K562 (cell line): ENCODE results near the gene SHISA2. TPM values are rescaled to one million over a fixed set of nuclear protein-coding genes. Genes with fewer than 3 reads are reported as not detected.

ENCODE experiments used
- ATAC-seq: fragments of 200-7000 bp; cut with Tn5 transposase; 3 replicates; pipeline ENCODE4 v1.9.1; 2020; ENCODE audit warnings: moderate library complexity
- BruUV-seq: library from RNA; stranded (reverse); fragments of 400-500 nt; replicated peaks from 2 replicates; lab custom pipeline; 2021; lab: Mats Ljungman, UMichigan
- CTCF ChIA-PET: fragments of 300-600 bp; formaldehyde crosslinking; extraction: SDS; loops from one replicate; lab custom pipeline; 2021; ENCODE audit warnings: low intra/inter-chr PET ratio; lab: Yijun Ruan, JAX
- POLR2A ChIA-PET: fragments of 300-600, 350-650 bp; sonication (Branson Sonifier 250); formaldehyde crosslinking; extraction: SDS; loops from one replicate; lab custom pipeline; 2021; ENCODE audit warnings: antibody characterized with exemption, inconsistent platforms; lab: Yijun Ruan, JAX
- DNase-seq, 4 experiments: peaks; one replicate each; pipeline versions ENCODE4 v3.0.0 to v3.0.0-alpha.2; 2011 to 2018; ENCODE audit warnings: low spot score in 3 of 4, mixed read lengths in 3 of 4; ENCODE audit errors: extremely low read depth in 1 of 4
- FAIRE-seq: peaks from 2 replicates; lab custom pipeline; 2011; peaks lifted over from hg19 to GRCh38; lab: Jason Lieb, UNC
- H2AFZ ChIP-seq: 2 replicates; pipeline ENCODE4 v1.6.0; 2011; ENCODE audit warnings: low read depth, low read length, control low read depth, inconsistent platforms
- H3K27ac ChIP-seq: fragments of 200-600 bp; 3 replicates; pipeline ENCODE4 v1.8.0; 2011; ENCODE audit warnings: low read depth, mild to moderate bottlenecking, control low read depth, inconsistent platforms, low read length, moderate library complexity, mixed read lengths; ENCODE audit errors: extremely low read depth
- H3K27me3 ChIP-seq, 2 experiments: fragments of 300-600 bp in 1 of 2; 2 replicates in 1 of 2; 3 replicates in 1 of 2; pipeline versions ENCODE4 v1.6.0 to v1.8.0; 2011; ENCODE audit warnings: inconsistent platforms in 2 of 2, low read length in 2 of 2, mild to moderate bottlenecking in 1 of 2, mixed read lengths in 1 of 2, moderate library complexity in 1 of 2; ENCODE audit not compliant: control insufficient read depth in 2 of 2, insufficient read depth in 2 of 2
- H3K36me3 ChIP-seq: fragments of 300-600 bp; 3 replicates; pipeline ENCODE4 v1.8.0; 2011; ENCODE audit warnings: mild to moderate bottlenecking, low read length, inconsistent platforms; ENCODE audit not compliant: control insufficient read depth, insufficient read depth
- H3K4me1 ChIP-seq, 2 experiments: fragments of 200-600 bp in 1 of 2; replicated peaks in 1 of 2; 2 replicates in 1 of 2; 3 replicates in 1 of 2; pipeline versions ENCODE4 v1.5.1 to v1.8.0; 2011; ENCODE audit warnings: inconsistent platforms in 2 of 2, low read length in 2 of 2, mild to moderate bottlenecking in 1 of 2, mixed read lengths in 1 of 2, moderate library complexity in 1 of 2; ENCODE audit not compliant: control insufficient read depth in 2 of 2, insufficient read depth in 2 of 2
- H3K4me2 ChIP-seq: 2 replicates; pipeline ENCODE4 v1.6.1; 2011; ENCODE audit warnings: low read length, control low read depth, inconsistent platforms, mixed read lengths; ENCODE audit not compliant: insufficient read depth
- H3K4me3 ChIP-seq: fragments of 200-600 bp; sonication (generic), shearing (Covaris generic); 2 replicates; pipeline ENCODE4 v1.5.1; 2016; ENCODE audit warnings: control low read depth, inconsistent platforms
- H3K79me2 ChIP-seq: fragments of 200-600 bp; 3 replicates; pipeline ENCODE4 v1.8.0; 2011; ENCODE audit warnings: low read length, inconsistent platforms; ENCODE audit not compliant: control insufficient read depth, insufficient read depth
- H3K9ac ChIP-seq, 2 experiments: 2 replicates each; pipeline versions ENCODE4 v1.6.0 to v1.6.1; 2011; ENCODE audit warnings: low read depth in 2 of 2, low read length in 2 of 2, control low read depth in 1 of 2, inconsistent platforms in 1 of 2, mild to moderate bottlenecking in 1 of 2, mixed read lengths in 1 of 2; ENCODE audit not compliant: insufficient read depth in 1 of 2
- H3K9me1 ChIP-seq: one replicate; pipeline ENCODE4 v1.6.0; 2011; ENCODE audit warnings: inconsistent platforms, mild to moderate bottlenecking, low read length, moderate library complexity; ENCODE audit not compliant: control insufficient read depth, insufficient read depth
- H3K9me3 ChIP-seq: replicated peaks from 2 replicates; pipeline ENCODE4 v1.5.1; 2011; ENCODE audit warnings: low read depth, low read length, inconsistent platforms; ENCODE audit not compliant: control insufficient read depth, insufficient read depth
- H4K20me1 ChIP-seq: replicated peaks from 2 replicates; pipeline ENCODE4 v1.6.1; 2011; ENCODE audit warnings: low read length, inconsistent platforms, mixed read lengths; ENCODE audit not compliant: control insufficient read depth, insufficient read depth
- HDAC3 ChIP-seq: fragments of 450-650 bp; IDR thresholded peaks from 2 replicates; pipeline ENCODE4 v1.6.1; 2018; ENCODE audit warnings: borderline replicate concordance, mild to moderate bottlenecking, moderate library complexity; ENCODE audit not compliant: partially characterized antibody
- KLF16 ChIP-seq: IDR thresholded peaks from 2 replicates; pipeline ENCODE4 v1.6.1; 2016; ENCODE audit warnings: antibody characterized with exemption
- MXI1 ChIP-seq: IDR thresholded peaks from 2 replicates; pipeline ENCODE4 v1.6.1; 2011; ENCODE audit warnings: low read depth, mild to moderate bottlenecking, improper control_type of control experiment, low read length
- PPARD ChIP-seq: fragments of 250-450 bp; sonication (Bioruptor Pico); IDR thresholded peaks from 2 replicates; pipeline ENCODE4 v1.8.0; 2022; ENCODE audit warnings: inconsistent platforms, mild to moderate bottlenecking, moderate library complexity
- PTTG1 ChIP-seq: fragments of 450-650 bp; IDR thresholded peaks from 2 replicates; pipeline ENCODE4 v1.6.1; 2016; ENCODE audit warnings: low read depth, mild to moderate bottlenecking, missing genetic modification characterization, missing compliant biosample characterization
- SRF ChIP-seq, 2 experiments: fragments of 250-450, 450-650 bp in 1 of 2; sonication (Bioruptor Pico) in 1 of 2; sonication (generic) in 1 of 2; formaldehyde crosslinking; IDR thresholded peaks; 2 replicates each; pipeline versions ENCODE4 v1.5.0 to v1.5.1; 2020 to 2022; ENCODE audit warnings: mild to moderate bottlenecking in 1 of 2, missing genetic modification reagents in 1 of 2
- ZNF197 ChIP-seq: fragments of 200-800 bp; sonication (Bioruptor generic); IDR thresholded peaks from 2 replicates; pipeline ENCODE4 v1.6.1; 2016; ENCODE audit warnings: low read depth, missing genetic modification characterization, missing compliant biosample characterization
- ZNF695 ChIP-seq: fragments of 450-650 bp; formaldehyde crosslinking; IDR thresholded peaks from 2 replicates; pipeline ENCODE4 v1.4.0; 2020; ENCODE audit warnings: mild to moderate bottlenecking, moderate library complexity
- WGBS: fragments of 100-300 bp; shearing (Covaris generic); methylation state at CpG from one replicate; pipeline ENCODE4 v1.1.6; 2016; ENCODE audit warnings: low coverage, mixed read lengths; ENCODE audit not compliant: insufficient coverage; ENCODE audit errors: missing lambda C conversion rate; 5-methylcytosine and 5-hydroxymethylcytosine counted together
- in situ Hi-C: fragments of 300-500 bp; cut with MboI; formaldehyde crosslinking; loops from 4 replicates; pipeline ENCODE4 v1.15.0; 2018; ENCODE audit warnings: inconsistent platforms, mixed read lengths
- intact Hi-C: fragments of 100-400 bp; cut with micrococcal nuclease; formaldehyde crosslinking; loops from 2 replicates; pipeline ENCODE4 v1.14.2; 2022
- polyA plus RNA-seq, 8 experiments: library from polyadenylated mRNA; depleted of rRNA in 4 of 8; stranded (reverse) in 5 of 8; unstranded in 3 of 8; fragments of >200 nt; fragmentation: Nextera tagmentation in 2 of 8; fragmentation: Illumina TruSeq in 1 of 8; extraction: Ambion mirVana in 2 of 8; extraction: Trizol in 1 of 8; gene quantifications; 2 replicates each; pipeline versions ENCODE4 v1.2.1 to v1.2.3, GENCODE V29; 2011 to 2014; ENCODE audit warnings: inconsistent platforms in 1 of 8, missing spikeins in 1 of 8
- total RNA-seq, 7 experiments: library from RNA; depleted of rRNA in 6 of 7; stranded (reverse); fragments of >200 nt in 6 of 7; fragmentation: Illumina TruSeq in 2 of 7; extraction: Trizol in 2 of 7; gene quantifications; 2 replicates each; pipeline versions ENCODE4 v1.2.1 to v1.2.3, GENCODE V29; 2011 to 2021; ENCODE audit warnings: low replicate concordance in 1 of 7
- TF ChIP-seq, protein P1 (sequence below): sonication (generic); IDR thresholded peaks from 2 replicates; pipeline ENCODE4 v1.6.1; 2016
- TF ChIP-seq, protein P2 (sequence below): fragments of 450-650 bp; IDR thresholded peaks from 2 replicates; pipeline ENCODE4 v1.6.1; 2017; ENCODE audit warnings: antibody characterized with exemption, mild to moderate bottlenecking
- TF ChIP-seq, protein P3 (sequence below): fragments of 250-450 bp; sonication (Bioruptor Pico); IDR thresholded peaks from 2 replicates; pipeline ENCODE4 v1.8.0; 2021; ENCODE audit warnings: borderline replicate concordance, mild to moderate bottlenecking, moderate library complexity; ENCODE audit not compliant: poor library complexity, severe bottlenecking

The SHISA2 gene
- total and polyA plus RNA-seq, 9 of the 15 experiments (the other 6 are each of a cell fraction or from before 2014, with no cell fraction given) = not detected

DNA sequence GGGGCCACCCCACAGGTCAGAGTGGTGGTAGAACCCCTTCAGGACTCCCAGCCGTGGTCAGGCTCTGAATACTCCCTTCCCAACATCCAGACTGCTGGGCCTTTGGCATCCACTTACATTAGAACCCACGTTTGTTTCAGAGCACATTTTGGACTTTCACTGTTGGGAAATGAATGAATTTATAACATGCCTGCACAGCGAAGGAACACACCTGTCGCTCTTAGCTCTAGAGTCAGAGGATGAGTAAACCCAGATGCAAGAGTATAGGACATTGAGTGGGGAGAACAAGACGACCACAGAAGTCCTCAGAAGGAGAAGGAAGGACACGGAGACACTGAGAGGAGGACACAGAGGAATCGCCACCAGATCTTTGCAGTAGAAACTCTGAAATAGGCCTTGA lies 30.9 kb downstream of the SHISA2 start (continued):
- no peak for TF ChIP-seq PPARD (CRISPR knock-in tag)
- TF ChIP-seq, protein P1, sequence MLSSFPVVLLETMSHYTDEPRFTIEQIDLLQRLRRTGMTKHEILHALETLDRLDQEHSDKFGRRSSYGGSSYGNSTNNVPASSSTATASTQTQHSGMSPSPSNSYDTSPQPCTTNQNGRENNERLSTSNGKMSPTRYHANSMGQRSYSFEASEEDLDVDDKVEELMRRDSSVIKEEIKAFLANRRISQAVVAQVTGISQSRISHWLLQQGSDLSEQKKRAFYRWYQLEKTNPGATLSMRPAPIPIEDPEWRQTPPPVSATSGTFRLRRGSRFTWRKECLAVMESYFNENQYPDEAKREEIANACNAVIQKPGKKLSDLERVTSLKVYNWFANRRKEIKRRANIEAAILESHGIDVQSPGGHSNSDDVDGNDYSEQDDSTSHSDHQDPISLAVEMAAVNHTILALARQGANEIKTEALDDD = no peak

DNA sequence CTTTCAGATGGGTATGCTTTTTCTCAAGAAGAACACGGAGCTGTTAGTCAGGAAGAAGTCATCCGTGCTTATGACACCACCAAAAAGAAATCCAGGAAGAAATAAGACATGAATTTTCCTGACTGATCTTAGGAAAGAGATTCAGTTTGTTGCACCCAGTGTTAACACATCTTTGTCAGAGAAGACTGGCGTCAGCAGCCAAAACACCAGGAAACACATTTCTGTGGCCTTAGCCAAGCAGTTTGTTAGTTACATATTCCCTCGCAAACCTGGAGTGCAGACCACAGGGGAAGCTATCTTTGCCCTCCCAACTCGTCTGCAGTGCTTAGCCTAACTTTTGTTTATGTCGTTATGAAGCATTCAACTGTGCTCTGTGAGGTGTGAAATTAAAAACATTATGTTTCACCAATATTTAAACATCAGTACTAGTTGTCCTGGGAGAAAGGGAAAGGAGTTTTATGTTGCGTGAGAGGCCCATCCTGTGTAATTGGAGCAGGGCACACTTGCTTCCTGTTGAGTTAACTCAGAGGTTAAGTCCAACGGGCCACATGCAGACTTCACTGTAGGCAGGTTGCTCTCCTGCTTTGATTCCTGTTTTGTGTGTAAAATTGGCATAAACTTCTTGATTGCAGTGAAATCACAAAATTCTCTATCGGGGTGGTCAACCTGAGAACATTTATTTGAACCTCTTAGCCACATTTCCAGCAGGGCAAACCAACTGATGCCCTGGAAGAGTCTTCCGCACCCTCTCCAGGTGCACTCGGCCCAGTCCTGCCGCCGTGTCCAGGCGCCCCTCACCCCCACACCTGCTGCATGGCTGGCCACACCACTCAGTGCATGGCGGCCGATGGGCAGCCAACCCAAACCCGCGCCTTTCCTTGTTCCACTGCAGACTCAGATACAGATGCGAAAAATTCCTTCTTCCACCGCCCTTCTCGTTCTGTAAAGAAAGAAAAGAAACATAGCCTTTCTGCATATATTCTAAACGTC lies 31.6 kb downstream of the SHISA2 start:
- no peak overlapping the region for H2AFZ ChIP-seq
- no peaks in the 10 kb centered on the region for H3K4me1 ChIP-seq
- no peak overlapping the region for H3K27ac ChIP-seq
- ChIA-PET CTCF (no interaction called here), POLR2A (no interaction called here)
- no TSS peak for BruUV-seq
- no peaks in the 10 kb centered on the region for H4K20me1 ChIP-seq
- DNase-seq (no peak), FAIRE-seq (no peak), ATAC-seq (no peak)
- peaks cover 3 to 18% of the 10 kb centered on the region in 2 experiments for H3K27me3 ChIP-seq
- no peaks in the 10 kb centered on the region for H3K79me2 ChIP-seq
- H3K9ac ChIP-seq = no peak overlapping the region
- 3% methylated on average over 18 of the region's 22 CpGs for WGBS
- intact Hi-C loops (no loop called here), in situ Hi-C loops (no loop called here)
- TF ChIP-seq PTTG1 (tag) (no peak), HDAC3 (no peak), ZNF197 (CRISPR knock-in tag) (no peak), ZNF695 (CRISPR knock-in tag) (no peak), MXI1 (no peak), KLF16 (no peak), SRF (CRISPR knock-in tag; IDR thresholded peaks at IDR 0.05) (no peak)
- TF ChIP-seq, protein P2, sequence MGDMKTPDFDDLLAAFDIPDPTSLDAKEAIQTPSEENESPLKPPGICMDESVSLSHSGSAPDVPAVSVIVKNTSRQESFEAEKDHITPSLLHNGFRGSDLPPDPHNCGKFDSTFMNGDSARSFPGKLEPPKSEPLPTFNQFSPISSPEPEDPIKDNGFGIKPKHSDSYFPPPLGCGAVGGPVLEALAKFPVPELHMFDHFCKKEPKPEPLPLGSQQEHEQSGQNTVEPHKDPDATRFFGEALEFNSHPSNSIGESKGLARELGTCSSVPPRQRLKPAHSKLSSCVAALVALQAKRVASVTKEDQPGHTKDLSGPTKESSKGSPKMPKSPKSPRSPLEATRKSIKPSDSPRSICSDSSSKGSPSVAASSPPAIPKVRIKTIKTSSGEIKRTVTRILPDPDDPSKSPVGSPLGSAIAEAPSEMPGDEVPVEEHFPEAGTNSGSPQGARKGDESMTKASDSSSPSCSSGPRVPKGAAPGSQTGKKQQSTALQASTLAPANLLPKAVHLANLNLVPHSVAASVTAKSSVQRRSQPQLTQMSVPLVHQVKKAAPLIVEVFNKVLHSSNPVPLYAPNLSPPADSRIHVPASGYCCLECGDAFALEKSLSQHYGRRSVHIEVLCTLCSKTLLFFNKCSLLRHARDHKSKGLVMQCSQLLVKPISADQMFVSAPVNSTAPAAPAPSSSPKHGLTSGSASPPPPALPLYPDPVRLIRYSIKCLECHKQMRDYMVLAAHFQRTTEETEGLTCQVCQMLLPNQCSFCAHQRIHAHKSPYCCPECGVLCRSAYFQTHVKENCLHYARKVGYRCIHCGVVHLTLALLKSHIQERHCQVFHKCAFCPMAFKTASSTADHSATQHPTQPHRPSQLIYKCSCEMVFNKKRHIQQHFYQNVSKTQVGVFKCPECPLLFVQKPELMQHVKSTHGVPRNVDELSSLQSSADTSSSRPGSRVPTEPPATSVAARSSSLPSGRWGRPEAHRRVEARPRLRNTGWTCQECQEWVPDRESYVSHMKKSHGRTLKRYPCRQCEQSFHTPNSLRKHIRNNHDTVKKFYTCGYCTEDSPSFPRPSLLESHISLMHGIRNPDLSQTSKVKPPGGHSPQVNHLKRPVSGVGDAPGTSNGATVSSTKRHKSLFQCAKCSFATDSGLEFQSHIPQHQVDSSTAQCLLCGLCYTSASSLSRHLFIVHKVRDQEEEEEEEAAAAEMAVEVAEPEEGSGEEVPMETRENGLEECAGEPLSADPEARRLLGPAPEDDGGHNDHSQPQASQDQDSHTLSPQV = no peak
- TF ChIP-seq, protein P3, sequence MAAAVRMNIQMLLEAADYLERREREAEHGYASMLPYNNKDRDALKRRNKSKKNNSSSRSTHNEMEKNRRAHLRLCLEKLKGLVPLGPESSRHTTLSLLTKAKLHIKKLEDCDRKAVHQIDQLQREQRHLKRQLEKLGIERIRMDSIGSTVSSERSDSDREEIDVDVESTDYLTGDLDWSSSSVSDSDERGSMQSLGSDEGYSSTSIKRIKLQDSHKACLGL (CRISPR knock-in tag) = no peak
- no peaks in the 10 kb centered on the region for H3K36me3 ChIP-seq
- H3K4me3 ChIP-seq = no peak overlapping the region
- no peaks in the 10 kb centered on the region for H3K9me3 ChIP-seq
- H3K4me2 ChIP-seq = no peak overlapping the region
- H3K9me1 ChIP-seq = no peaks in the 10 kb centered on the region
